ENCODE data around the gene PTPRD.

- TF ChIP-seq CTCF (IDR thresholded peaks at IDR 0.05) = no peak
- no peak for TF ChIP-seq EZH2 (IDR thresholded peaks at IDR 0.05)
These were observed 376.6 kb downstream of the PTPRD start for GRCh38 chr9:10236161-10236560.

All from neural progenitor cell (in vitro differentiated cells).